GM12891 (cell line): ENCODE data around the gene RIPK1.

Experiments
- DNase-seq: peaks from one replicate; pipeline ENCODE4 v3.0.0; 2011; ENCODE audit warnings: low spot score; ENCODE audit not compliant: insufficient read length
- FAIRE-seq: peaks from 2 replicates; lab custom pipeline; 2011; peaks lifted over from hg19 to GRCh38; lab: Jason Lieb, UNC
- PAX5 ChIP-seq: IDR thresholded peaks from 2 replicates; pipeline ENCODE4 v1.6.1; 2011; ENCODE audit warnings: low read length, moderate library complexity, mild to moderate bottlenecking; ENCODE audit not compliant: insufficient read depth, severe bottlenecking
- POLR2A ChIP-seq: IDR thresholded peaks from 2 replicates; pipeline ENCODE4 v1.6.1; 2011; ENCODE audit warnings: low read depth, low read length, control low read depth
- POLR2AphosphoS5 ChIP-seq: IDR thresholded peaks from 2 replicates; pipeline ENCODE4 v1.6.1; 2011; ENCODE audit warnings: low read depth, low read length, control low read depth
- POU2F2 ChIP-seq: IDR thresholded peaks from 2 replicates; pipeline ENCODE4 v1.6.1; 2011; ENCODE audit warnings: low read depth, mild to moderate bottlenecking, control low read depth, low read length, moderate library complexity
- SPI1 ChIP-seq: IDR thresholded peaks from 2 replicates; pipeline ENCODE4 v1.6.1; 2011; ENCODE audit warnings: low read depth, low read length, control low read depth
- TAF1 ChIP-seq: IDR thresholded peaks from 2 replicates; pipeline ENCODE4 v1.6.1; 2011; ENCODE audit warnings: low read depth, low read length, control low read depth

The RIPK1 gene

DNA sequence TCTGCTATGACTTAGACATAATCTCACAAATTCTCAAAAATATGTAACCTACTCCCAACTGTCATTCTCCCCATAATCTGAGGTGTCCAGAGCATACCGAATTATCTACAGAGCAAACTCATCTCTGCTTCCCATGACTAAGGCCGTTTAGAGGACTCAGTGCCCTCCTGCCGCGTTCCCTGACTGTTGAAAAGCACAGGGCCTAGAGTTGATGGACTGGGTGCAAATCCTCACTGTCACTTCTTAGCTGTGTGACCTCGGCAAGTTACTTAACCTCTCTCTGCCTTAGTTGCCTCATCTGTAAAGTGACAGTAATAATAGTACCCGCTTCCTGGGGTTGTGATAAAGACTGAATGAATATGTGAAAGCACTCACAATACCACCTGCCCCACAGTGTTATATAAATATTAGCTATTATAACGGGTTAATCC is 93.8 kb downstream of the RIPK1 start:
- FAIRE-seq (no peak), DNase-seq (no peak)
- TF ChIP-seq SPI1 (no peak), POU2F2 (no peak)

- FAIRE-seq (no peak), DNase-seq (peak; percentile 56)
- TF ChIP-seq TAF1: no peak
- TF ChIP-seq POU2F2: 0 out of 2 replicates have a peak, but pooled peaks have one; percentile 8
These were observed 94.4 kb downstream of the RIPK1 start for GRCh38 chr6:3162565-3163247.

DNA sequence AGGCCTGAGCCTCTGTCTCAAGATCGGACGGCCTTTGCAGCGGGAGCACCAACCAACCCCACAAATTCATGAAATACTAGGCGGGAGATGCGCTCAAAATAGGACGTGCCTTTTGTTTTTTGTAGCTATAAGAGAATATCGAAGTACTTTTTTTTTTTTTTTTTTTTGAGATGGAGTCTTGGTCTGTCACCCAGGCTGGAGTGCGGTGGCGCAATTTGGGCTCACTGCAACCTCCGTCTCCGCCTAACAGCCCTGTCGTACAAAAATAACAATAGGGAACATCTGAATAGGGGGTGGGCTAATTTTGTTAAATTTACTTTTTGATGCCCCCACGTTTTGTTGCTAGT is 94.9 kb downstream of the RIPK1 start:
- no peak for DNase-seq

GRCh38 chr6:3164388-3164787 is 96.1 kb downstream of the RIPK1 start:
- DNase-seq (no peak), FAIRE-seq (no peak)
- TF ChIP-seq PAX5 (no peak), TAF1 (no peak), POU2F2 (no peak), POLR2A (no peak), POLR2AphosphoS5 (no peak), SPI1 (no peak)

More for the DNA sequence above, 94.9 kb downstream of the RIPK1 start:
- FAIRE-seq: no peak
- TF ChIP-seq POU2F2: no peak
- TF ChIP-seq TAF1: no peak
- no peak for TF ChIP-seq POLR2A
- no peak for TF ChIP-seq SPI1
- TF ChIP-seq POLR2AphosphoS5: no peak
- no peak for TF ChIP-seq PAX5
